Measurements from ENCODE around the gene CBLC. TPM values are rescaled to one million over a fixed set of nuclear protein-coding genes. Genes with fewer than 3 reads are reported as not detected.

Gene CBLC
- total RNA-seq, 4 donors from 2014 or later, result not detected

DNA sequence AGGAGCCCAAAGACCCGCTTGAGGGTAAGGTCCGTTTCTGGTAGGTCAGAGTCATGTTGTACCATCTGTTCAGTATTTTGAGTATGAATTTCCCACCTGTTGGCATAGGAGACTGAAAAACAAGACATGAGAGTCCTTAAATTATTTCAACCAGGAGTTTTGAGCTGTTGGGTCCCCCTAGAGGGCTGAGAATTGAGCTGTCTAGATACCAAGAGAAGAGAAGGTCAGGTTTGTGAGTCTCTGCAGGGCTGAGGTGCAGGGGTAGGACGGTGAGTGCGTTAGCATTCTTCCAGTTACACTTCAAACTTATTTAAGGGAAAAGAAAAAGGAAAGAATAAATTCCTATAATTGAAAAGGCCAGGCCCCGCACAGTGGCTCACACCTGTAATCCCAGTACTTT, 5.0 kb downstream of the CBLC start:
- no peak overlapping the region for H3K4me3 ChIP-seq
- H3K27me3 ChIP-seq, result peaks cover 0 to 5% of the 10 kb centered on the region in 2 donors
- H3K36me3 ChIP-seq, result no peaks in the 10 kb centered on the region
- DNase-seq (ENCODE audit: low spot score in 2 of 2), result no peak
- H3K27ac ChIP-seq, result no peak overlapping the region
- 83 to 86% methylated on average over 5 of the region's 5 CpGs for WGBS, 2 donors
- H3K4me1 ChIP-seq, result peaks cover 0 to 10% (median 2%) of the 10 kb centered on the region in 4 donors
- no peaks in the 10 kb centered on the region for H3K9me3 ChIP-seq
- no peak for TF ChIP-seq CTCF (IDR thresholded peaks at IDR 0.05)
- no peak for TF ChIP-seq EP300 (IDR thresholded peaks at IDR 0.05)
- no peak for TF ChIP-seq POLR2A (IDR thresholded peaks at IDR 0.05)

- no peaks in the 10 kb centered on the region for H3K36me3 ChIP-seq
- H3K27ac ChIP-seq, result no peak overlapping the region
- H3K4me1 ChIP-seq, result peaks cover 0 to 6% (median 2%) of the 10 kb centered on the region in 4 donors
- no peaks in the 10 kb centered on the region for H3K9me3 ChIP-seq
- TF ChIP-seq CTCF (IDR thresholded peaks at IDR 0.05) (no peak), POLR2A (IDR thresholded peaks at IDR 0.05) (no peak), EP300 (IDR thresholded peaks at IDR 0.05) (no peak)
- H3K27me3 ChIP-seq, result no peaks in the 10 kb centered on the region
- no peak for DNase-seq (ENCODE audit: low spot score in 2 of 2)
- 93 to 95% methylated on average over 4 of the region's 4 CpGs for WGBS, 2 donors
- no peak overlapping the region for H3K4me3 ChIP-seq
Observed at GRCh38 chr19:44783545-44783944, 5.9 kb downstream of the CBLC start.

DNA sequence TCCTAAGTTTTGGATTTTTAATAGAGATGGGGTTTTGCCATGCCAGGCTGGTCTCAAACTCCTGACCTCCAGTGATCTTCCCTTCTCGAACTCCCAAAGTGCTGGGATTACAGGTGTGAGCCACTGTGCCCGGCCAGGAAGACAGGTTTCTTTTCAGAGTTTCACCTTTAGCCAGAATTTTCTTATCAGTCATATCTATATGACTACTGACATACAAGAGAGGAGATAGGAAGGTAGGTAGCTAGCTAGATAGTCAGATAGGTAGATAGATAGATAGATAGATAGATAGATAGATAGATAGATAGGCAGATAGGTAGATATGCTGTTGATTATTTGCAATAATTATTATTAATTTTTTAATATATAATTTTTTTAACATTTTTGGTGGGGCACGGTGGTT, 7.6 kb downstream of the CBLC start:
- no peak overlapping the region for H3K4me3 ChIP-seq
- no peak for TF ChIP-seq EP300 (IDR thresholded peaks at IDR 0.05)
- H3K4me1 ChIP-seq, result peaks cover 0 to 6% (median 2%) of the 10 kb centered on the region in 4 donors
- no peaks in the 10 kb centered on the region for H3K9me3 ChIP-seq
- no peaks in the 10 kb centered on the region for H3K27me3 ChIP-seq
- no peak for DNase-seq (ENCODE audit: low spot score in 2 of 2)
- 80 to 84% methylated on average over 3 of the region's 3 CpGs for WGBS, 2 donors
- no peaks in the 10 kb centered on the region for H3K36me3 ChIP-seq
- H3K27ac ChIP-seq, result no peak overlapping the region

GRCh38 chr19:44785993-44786392, 8.3 kb downstream of the CBLC start:
- H3K9me3 ChIP-seq, result no peaks in the 10 kb centered on the region
- no peak overlapping the region for H3K27ac ChIP-seq
- no peak for DNase-seq (ENCODE audit: low spot score in 2 of 2)
- no peaks in the 10 kb centered on the region for H3K36me3 ChIP-seq
- no peaks in the 10 kb centered on the region for H3K27me3 ChIP-seq
- TF ChIP-seq CTCF (IDR thresholded peaks at IDR 0.05) (no peak), EP300 (IDR thresholded peaks at IDR 0.05) (no peak), POLR2A (IDR thresholded peaks at IDR 0.05) (no peak)
- WGBS, 2 donors, result 94 to 96% methylated on average over 15 of the region's 15 CpGs
- no peak overlapping the region for H3K4me3 ChIP-seq
- peaks cover 0 to 6% (median 2%) of the 10 kb centered on the region in 4 donors for H3K4me1 ChIP-seq

DNA sequence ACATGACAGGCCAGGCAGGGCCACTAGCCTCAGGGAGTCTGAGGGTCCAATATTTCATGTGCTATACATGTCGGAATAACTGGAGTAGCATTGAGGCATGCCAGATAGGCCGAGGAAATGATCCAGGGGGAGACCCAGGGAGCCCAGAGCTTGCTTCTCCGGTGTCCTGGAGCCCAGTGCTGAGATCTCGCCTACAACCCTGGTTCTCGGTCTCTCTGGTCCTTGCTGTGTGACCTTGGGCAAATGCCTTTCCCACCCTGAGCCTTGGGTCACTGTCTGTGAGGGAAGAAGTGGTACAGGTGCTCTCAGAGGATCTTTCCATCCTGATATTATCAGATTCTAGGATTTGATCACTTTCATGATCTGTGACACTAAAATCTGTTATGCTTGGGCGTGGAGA, 11.3 kb downstream of the CBLC start:
- Histone ChIP-seq H3K27ac (no peak overlapping the region), H3K4me1 (peaks cover 0 to 6% (median 2%) of the 10 kb centered on the region in 4 donors), H3K9me3 (no peaks in the 10 kb centered on the region), H3K36me3 (no peaks in the 10 kb centered on the region), H3K27me3 (no peaks in the 10 kb centered on the region), H3K4me3 (no peak overlapping the region)
- WGBS, 2 donors, result 88 to 96% methylated on average over 4 to 6 of the region's 6 CpGs
- TF ChIP-seq EP300 (IDR thresholded peaks at IDR 0.05) (no peak), CTCF (IDR thresholded peaks at IDR 0.05) (no peak), POLR2A (IDR thresholded peaks at IDR 0.05) (no peak)
- DNase-seq (ENCODE audit: low spot score in 2 of 2), result no peak

- TF ChIP-seq EP300 (IDR thresholded peaks at IDR 0.05) (no peak), POLR2A (IDR thresholded peaks at IDR 0.05) (no peak), CTCF (IDR thresholded peaks at IDR 0.05) (no peak)
- Histone ChIP-seq H3K4me1 (no peaks in the 10 kb centered on the region), H3K36me3 (no peaks in the 10 kb centered on the region), H3K27me3 (no peaks in the 10 kb centered on the region), H3K9me3 (no peaks in the 10 kb centered on the region), H3K27ac (no peak overlapping the region), H3K4me3 (no peak overlapping the region)
- WGBS, 2 donors, result 69 to 74% methylated on average over 13 of the region's 13 CpGs
- no peak for DNase-seq (ENCODE audit: low spot score in 2 of 2)
Observed at GRCh38 chr19:44789943-44790483, 12.3 kb downstream of the CBLC start.
